NCI-H1105 (cell line): Measurements from ENCODE around the gene ARHGAP26.

Source experiments
- DNase-seq: peaks from one replicate; lab custom pipeline; 2025; lab: John Stamatoyannopoulos, UW

ARHGAP26 gene

GRCh38 chr5:142783601-142784341 is 13.6 kb downstream of the ARHGAP26 start:
- DNase-seq, result no peak

GRCh38 chr5:142784401-142784955 is 14.3 kb downstream of the ARHGAP26 start:
- DNase-seq, result no peak

DNA sequence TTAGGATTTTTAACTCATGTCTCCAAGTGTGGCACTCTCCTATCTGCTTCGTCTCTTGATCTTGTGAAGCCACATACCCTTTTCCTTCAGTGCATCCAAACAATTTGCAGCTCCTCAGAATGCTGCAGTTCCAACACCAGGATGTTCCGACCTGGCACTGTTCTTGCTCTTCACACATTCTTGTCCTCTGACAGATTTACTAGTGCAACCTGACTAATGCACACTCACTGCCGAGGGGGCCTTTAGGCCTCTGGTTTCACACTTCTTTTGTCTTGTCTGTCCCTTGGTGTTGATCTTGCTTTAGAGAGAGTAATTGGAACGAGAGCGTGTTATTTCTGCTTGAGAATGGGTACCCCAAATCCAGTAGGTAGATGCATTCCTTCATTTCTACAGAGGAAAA is 15.0 kb downstream of the ARHGAP26 start:
- DNase-seq, result no peak

- no peak for DNase-seq
Observed at GRCh38 chr5:142789206-142789605, 19.0 kb downstream of the ARHGAP26 start.

DNA sequence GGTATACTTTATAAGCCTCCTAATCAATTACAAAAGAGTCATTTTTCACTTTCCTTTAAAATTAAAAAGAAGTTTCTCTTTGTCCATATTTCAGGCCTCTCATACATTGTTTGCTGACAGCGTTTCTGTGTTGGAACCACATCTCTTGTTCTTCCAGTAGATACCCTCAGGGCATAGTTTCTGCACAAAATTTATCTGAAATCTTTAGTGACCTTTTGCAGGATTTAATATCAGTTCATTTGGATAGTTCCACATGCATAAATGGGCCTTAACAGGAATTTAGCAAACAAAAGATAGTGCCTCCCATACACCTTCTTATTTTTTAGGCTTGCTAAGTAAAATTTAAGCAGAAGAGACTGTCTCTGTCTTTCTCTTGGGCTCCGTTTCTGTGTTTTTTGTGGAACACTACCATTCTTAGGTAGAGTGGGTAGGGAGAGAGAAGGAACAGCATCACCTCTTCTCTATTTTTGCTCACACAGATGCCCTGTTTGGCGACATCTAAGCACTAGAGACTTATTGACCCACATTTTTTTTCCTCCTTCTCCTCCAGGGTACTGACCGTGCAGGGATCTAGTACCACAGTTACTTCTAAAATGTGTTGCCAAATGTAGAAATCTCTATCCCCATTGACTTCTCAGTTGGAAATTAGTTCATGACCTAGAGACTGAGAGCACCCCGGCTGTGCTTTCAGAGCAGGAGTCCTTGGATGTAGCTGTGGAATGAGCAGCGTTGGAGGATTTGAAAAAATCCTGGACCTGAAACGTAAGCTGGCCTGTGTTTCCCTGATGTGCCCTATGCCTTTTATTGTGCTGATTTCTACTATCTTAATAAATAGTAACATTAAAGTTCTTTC is 22.1 kb downstream of the ARHGAP26 start:
- no peak for DNase-seq

- no peak for DNase-seq
Observed at GRCh38 chr5:142792865-142793232, 22.7 kb downstream of the ARHGAP26 start.

- DNase-seq, result no peak
Observed at GRCh38 chr5:142794537-142794936, 24.4 kb downstream of the ARHGAP26 start.

DNA sequence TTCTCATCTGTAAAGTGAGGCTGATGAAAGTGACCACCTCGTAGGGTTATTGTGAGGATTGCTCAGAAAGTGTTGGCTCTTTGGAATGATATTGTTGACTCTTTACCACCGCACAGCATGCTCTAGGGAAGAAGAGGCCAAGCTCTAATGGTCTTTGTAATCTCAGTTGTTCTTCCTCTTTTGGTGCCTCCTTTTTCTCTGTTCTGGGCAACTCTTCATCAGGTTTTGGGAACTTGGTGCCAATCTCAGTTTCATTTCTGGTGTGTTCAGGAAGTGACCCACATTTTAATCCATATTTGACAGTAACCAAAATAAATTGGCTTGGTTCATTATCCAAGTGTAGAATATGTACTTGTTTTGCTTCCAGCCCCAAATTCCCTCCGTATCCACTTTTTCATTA is 25.1 kb downstream of the ARHGAP26 start:
- no peak for DNase-seq

DNA sequence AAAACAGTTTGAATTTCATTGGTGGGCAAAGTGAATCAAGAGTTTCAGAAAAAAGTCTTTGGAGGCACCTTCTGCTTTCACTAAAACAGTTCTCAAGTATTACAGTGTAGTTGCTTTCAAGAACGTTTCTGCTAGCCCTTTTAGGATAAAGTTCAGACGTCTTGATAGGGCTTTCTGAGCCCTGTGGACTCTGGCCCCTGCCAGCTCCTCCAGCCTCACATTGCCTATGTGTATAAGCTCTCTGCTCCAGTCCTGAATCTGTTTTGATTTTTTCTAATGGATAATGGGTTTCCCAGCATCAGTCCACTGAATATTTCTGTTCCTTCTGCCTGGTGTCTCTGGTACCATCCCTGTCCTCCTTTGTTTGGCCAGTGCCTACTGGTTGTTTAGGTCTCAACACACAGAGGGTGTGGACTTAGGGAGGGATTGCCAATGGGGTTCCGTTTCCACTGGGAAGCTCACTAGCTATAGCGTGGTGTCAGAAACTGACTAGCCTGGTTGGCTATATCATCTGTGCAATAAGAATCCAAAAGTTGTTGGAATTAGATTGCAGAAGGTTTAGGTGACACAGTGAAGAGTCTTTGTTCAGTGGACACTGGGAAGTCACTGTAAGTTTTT is 26.4 kb downstream of the ARHGAP26 start:
- no peak for DNase-seq

DNA sequence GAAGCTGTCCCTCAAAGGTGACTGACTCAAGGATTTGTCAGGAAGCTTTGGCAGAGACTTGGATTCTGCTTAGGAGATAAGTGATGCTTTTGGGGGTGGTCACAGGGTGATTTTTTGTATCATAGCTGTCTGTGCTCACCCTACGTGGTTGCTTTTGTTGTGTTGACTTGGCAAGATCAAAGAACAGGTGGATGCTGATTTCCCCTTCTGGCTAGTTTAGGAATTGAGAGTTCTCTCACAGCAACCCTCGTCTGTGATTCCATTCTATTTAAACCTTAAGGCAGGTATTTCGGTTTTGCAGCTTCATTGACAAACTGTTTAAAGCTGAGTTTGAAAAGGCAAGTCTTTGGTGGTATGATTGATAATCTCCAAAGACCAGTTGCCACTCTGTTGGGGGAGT is 27.2 kb downstream of the ARHGAP26 start:
- no peak for DNase-seq

- DNase-seq, result no peak
Observed at GRCh38 chr5:142798099-142798770, 28.1 kb downstream of the ARHGAP26 start.

DNA sequence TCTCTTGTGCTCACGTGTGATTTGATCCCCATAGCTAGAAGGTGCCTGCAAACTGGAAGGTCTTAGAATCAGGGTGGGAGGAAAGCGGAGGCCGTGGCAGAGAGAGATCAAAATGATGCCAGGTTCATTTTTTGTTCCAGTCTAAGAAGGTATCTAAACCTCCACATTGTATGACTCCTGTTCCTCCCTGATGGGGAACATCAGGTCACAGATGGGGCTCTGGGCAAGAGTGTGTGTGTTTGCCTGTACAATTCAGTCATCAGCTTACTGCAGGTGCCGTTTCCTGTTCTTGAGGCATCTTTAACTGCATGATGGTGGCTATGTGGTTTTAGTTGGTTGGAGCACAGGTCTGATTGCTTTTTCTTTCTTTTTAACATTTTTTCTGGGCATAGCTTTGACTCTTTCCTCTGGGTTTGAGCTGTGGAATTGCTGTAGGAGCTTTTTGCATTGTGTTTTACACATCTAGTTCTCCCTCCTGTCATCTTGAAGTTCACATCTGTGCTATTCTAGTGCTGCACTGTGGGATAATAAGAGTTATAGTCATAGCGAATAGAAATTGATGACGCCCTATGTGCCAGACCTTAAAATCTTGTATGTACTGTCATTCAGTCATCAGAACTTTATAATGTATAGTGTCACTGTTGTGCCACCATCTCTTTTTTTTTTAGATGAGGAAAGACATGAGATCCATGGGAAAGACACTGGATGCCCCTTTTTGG is 30.8 kb downstream of the ARHGAP26 start:
- no peak for DNase-seq

GRCh38 chr5:142801495-142801871 is 31.3 kb downstream of the ARHGAP26 start:
- DNase-seq, result no peak

- no peak for DNase-seq
Observed at GRCh38 chr5:142803428-142804125, 33.4 kb downstream of the ARHGAP26 start.

GRCh38 chr5:142805339-142805738 is 35.2 kb downstream of the ARHGAP26 start:
- no peak for DNase-seq

DNA sequence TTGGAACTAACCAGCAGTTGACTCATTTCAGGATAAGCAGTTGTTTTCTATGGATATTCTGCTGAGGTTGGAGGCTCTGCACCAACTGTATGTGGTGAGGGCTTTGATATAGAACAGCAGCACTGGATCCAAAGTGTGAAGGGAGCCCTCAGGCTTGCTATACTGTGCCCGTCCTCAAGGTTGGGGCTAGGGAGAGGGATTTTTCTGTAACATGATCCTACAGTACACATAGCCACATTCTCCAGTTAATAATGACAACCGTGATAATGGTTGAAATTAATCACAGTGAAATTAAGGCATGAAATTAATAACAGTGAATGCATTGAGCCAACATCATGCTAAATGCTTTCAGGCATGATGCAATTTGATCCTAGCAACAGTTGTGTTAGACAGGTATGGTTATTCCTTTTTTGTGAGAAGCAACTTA is 36.7 kb downstream of the ARHGAP26 start:
- peak; percentile 22 for DNase-seq

GRCh38 chr5:142807372-142807911 is 37.3 kb downstream of the ARHGAP26 start:
- no peak for DNase-seq

DNA sequence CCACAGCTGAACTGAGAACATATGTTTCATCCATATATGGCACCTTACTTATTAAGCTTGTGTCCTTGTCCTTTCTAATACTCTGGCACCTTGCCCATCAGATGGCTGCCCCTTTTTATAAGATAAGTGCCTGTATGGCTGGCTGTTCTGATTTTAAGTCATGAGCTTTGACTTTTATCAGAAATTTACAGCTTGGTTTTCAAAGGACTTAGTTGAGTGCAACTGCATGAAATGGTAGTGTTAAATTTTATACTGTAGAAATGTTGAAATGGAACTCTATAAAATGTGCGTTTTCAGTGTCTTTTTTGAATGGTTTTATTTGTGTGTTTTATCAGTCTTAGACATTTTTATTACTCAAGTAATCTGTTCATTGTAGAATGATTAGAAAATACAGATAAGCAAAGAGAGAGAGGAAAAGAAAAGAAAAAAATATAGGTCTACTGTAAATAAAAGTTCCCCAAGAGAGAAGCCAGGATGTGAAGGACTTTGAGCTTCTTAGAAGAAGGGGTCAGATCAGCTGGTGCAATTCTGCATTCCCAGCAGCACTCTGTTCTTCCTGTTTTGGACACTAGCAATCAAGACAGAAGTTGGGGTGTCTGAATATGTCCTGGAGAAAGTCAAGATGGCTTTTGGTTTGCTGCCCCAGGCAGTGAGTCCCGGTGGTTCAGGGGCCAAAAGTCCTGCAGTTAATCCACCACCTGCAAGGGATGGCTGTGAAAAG is 38.9 kb downstream of the ARHGAP26 start:
- DNase-seq, result no peak

- DNase-seq, result no peak
Observed at GRCh38 chr5:142810081-142810480, 39.9 kb downstream of the ARHGAP26 start.
